GM18519 (cell line): Measurements from ENCODE around the gene GRM7.

Experiments
- ATAC-seq: cut with Tn5 transposase; IDR thresholded peaks from one replicate; pipeline ENCODE4 v1.9.1; 2021; ENCODE audit warnings: mild to moderate bottlenecking, moderate library complexity; ENCODE audit not compliant: unreplicated experiment, low FRiP score

Gene GRM7

DNA sequence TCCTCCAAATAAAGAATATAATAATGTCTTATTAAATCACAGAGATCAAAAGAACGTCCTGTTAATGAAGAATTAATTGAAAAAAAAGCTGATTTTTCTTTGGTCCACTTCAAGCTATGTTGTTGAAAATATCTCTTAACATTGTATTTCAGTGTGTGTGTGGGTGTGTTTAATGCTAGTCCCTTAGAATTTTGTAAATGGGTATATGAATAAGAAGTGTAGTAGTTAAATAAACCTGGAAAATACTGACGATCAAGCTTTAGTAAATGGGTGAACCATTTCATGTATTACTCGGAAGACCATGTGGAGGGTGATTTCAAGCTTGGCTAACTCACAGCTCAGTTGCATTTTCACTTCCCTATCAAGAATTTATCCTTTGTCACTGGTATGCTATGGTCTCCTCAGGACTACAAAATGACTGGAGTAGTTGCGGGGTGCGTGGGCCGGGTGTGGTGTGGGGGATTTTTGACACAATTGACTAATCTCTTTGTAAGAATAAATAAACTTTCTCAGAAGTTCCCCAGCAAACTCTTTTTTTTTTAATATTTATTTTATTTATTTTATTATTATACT is 586.4 kb downstream of the GRM7 start:
- peak; percentile 100 for ATAC-seq

GRCh38 chr3:7456386-7456785 is 595.5 kb downstream of the GRM7 start:
- ATAC-seq = no peak

GRCh38 chr3:7461202-7461825 is 600.4 kb downstream of the GRM7 start:
- no peak for ATAC-seq

- ATAC-seq = no peak
Observed at GRCh38 chr3:7469866-7470265, 609.0 kb downstream of the GRM7 start.

DNA sequence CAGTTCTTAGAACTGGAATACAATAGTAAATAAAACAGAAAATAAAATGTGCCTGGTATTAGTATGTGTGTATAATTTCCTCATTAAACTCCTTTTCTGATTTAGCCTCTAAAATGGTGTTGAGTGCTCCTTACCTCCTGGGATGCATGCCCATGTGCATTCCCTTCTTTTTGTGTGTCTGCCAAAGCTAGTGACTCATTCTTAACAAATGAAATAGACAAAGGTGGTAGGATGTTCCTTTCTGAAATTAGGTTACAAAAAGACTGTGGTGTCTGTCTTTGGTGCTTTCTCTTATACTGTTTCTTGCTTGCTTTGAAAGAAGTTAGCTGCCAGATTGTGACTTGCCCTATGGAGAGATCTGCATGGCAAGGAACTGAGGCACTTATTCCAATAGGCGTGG is 623.7 kb downstream of the GRM7 start:
- ATAC-seq = no peak

DNA sequence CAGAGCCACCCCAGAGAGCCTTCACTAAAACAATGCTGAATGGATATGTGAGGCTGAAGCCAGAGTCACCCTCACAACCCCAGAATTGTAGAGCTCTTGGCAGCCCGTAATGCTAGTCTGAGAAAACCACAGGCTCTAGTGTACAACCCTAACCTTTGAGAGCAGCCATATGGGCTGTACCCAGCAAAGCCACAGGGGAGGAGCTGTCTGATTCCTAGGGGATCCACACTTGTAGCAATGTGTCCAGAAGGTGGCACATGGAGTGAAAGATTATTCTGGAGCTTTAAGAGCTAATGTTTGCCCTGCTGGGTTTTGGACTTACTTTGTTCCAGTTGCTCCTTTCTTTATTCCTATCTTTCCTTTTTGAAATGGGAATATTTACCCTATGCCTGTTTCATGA is 626.8 kb downstream of the GRM7 start:
- no peak for ATAC-seq

DNA sequence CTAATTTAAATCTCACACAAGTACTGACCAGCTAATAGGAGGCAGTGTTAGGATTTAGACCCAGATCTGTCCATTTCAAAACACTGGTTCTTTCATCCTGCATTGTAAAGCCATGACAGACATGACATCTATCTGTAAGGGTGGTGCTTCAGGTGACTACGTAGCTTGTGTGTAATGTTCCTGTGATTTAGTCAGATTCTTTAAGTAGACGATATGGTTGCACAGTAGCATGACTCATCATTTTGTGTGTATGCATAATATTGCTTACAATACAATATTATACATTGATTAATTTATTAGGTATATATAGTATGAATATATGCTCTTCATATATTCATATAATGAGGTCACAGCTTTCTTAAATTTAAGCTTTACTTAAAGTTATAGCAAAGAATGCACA is 628.5 kb downstream of the GRM7 start:
- no peak for ATAC-seq

GRCh38 chr3:7498715-7499114 is 637.8 kb downstream of the GRM7 start:
- no peak for ATAC-seq

GRCh38 chr3:7503431-7503830 is 642.5 kb downstream of the GRM7 start:
- no peak for ATAC-seq

GRCh38 chr3:7504886-7505775 is 644.2 kb downstream of the GRM7 start:
- ATAC-seq = no peak

- ATAC-seq = no peak
Observed at GRCh38 chr3:7506606-7507180, 645.8 kb downstream of the GRM7 start.

GRCh38 chr3:7508821-7509220 is 647.9 kb downstream of the GRM7 start:
- no peak for ATAC-seq

DNA sequence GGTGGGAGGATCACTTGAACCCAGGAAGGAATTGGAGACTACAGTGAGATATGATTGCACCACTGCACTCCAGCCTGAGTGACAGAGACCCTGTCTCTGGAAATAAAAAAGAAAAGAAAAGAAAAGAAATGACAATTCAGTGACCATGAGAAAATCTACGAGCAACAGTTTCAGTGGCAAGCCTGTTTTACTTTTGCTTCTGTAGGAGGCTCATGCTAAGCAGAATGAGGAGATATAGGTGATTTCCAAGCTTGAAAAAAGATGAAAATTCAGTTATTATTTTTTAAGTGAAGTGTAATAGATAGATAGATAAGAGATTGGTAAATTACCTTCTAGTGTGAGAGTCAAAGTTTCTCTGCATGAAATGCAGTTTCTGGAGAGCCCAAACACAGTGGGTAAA is 651.1 kb downstream of the GRM7 start:
- ATAC-seq = no peak

DNA sequence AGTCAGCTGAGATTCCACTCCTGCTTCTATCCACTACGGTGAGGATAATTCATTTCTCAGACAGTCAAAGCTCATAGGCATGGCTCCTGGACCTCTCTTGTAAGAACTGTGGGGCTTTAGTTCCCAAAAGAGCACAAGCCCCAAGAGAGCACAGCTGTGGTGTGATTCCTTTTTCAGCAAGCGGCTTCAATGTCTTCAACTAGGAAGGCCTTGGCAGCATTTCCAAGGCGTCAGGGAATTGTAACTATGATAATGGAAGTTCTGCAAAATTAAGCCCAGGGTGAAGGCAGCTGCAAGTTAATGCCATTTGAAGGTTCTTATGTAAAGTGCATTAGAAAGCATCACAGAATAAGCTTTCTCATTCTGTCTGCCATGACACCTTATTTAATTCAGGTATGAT is 657.1 kb downstream of the GRM7 start:
- ATAC-seq = no peak

DNA sequence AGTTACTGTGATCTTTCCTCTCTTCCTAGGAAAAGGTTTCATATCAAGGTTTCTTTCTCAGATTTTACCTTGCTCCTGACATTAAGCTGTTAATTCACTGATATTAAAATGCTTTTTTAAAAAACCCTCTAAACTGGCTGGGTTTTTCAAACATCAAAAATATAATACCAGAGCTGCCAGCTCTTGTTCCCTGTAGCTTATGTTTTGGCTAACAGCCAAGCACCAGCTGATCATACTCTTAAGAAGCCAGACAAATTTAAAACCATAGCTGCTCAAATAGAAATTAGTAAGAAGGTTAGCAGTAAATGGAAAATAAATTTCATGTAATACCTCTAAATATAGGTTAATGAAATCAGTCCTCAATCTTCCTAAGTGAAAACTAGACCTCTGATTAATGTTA is 657.5 kb downstream of the GRM7 start:
- no peak for ATAC-seq

- ATAC-seq = no peak
Observed at GRCh38 chr3:7520059-7520458, 659.1 kb downstream of the GRM7 start.

GRCh38 chr3:7520593-7520992 is 659.7 kb downstream of the GRM7 start:
- ATAC-seq = no peak

DNA sequence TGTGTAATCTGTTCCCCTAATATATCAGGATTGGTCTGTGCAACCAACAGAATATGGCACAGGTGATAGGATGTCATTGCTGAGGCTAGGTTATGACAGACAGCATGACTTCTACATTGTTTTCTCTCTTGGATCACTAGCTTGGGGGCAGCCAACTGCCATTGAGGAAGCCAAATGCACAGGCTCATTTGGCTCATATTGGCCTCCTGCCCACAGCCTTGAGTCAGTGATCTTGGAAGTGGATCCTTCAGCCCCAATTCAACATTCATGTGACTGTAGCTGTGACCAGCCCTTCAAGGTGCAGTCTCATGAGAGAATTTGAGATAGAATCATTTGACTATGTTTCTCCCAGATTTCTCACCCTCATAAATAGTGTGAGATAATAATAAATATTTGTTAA is 675.6 kb downstream of the GRM7 start:
- ATAC-seq = no peak

- ATAC-seq = no peak
Observed at GRCh38 chr3:7536921-7537320, 676.0 kb downstream of the GRM7 start.

DNA sequence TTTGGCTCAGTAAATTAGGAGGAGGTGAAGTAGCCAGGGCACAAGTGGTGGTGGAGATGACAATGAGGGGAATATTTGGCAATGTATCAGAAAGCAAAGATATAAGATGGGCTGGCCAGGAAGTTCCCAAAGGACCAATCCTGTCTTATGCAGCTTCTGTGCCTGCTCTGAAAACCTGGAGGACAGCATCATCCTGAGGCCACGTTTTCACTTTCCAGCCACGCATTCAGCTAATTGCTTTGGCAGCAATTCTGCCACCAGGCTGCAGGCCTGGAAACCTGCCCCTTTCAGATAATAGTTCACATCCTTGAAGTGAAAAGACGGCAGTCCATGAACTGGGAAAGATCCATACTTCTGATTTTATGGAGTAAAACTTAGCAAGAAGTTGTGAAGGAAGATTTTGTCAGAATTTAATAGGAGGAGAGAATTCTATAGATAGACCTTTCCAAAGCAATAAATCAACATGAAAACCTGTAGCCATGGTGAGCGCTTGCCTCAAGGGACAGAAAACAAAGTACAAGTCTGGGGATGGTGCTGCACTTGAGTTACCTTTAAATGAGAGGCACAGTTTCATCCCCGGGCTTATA is 682.5 kb downstream of the GRM7 start:
- ATAC-seq = no peak

DNA sequence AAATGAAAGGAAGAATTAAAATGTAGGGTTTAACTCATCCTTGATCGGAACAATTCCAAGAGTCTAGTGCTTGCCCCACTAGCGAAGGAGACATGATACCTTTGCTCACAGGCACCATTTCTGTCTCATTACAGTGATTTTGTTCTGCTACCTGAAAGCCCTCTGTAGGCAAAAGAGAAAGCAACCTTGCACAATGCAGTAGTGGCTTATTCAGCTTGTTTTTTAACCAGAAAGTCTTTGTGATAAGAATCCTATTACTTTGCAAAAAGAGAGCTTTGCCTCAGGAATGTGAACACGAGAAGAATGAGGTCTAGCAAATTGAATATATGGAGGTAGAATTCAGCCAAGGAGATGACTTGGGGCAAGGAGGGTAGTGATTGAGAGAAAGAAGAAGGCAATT is 684.4 kb downstream of the GRM7 start:
- ATAC-seq = no peak
